GM19099 (cell line): ENCODE data around the gene SOX10.

ENCODE experiments used
- POLR2A ChIP-seq: IDR thresholded peaks from 3 replicates; pipeline ENCODE4 v1.6.1; 2011; ENCODE audit warnings: low read depth; ENCODE audit not compliant: insufficient read length; ENCODE audit errors: extremely low read depth

Gene SOX10

GRCh38 chr22:37965940-37966664, 18.3 kb downstream of the SOX10 start:
- TF ChIP-seq POLR2A: no peak

- no peak for TF ChIP-seq POLR2A
Observed at GRCh38 chr22:37961062-37961461, 23.3 kb downstream of the SOX10 start.

- TF ChIP-seq POLR2A: no peak
Observed at GRCh38 chr22:37959231-37959825, 25.0 kb downstream of the SOX10 start.

- no peak for TF ChIP-seq POLR2A
Observed at GRCh38 chr22:37957232-37957631, 27.1 kb downstream of the SOX10 start.

GRCh38 chr22:37954686-37955085, 29.7 kb downstream of the SOX10 start:
- TF ChIP-seq POLR2A: no peak

- TF ChIP-seq POLR2A: peak; percentile 91
Observed at GRCh38 chr22:37953437-37954179, 30.7 kb downstream of the SOX10 start, which contains the start of the genes C22orf23 and POLR2F. Gene C22orf23, minus strand, starts transcription at chr22:37953601. Its CDS starts 452 bp downstream, at chr22:37953149. Gene POLR2F, plus strand, starts transcription at chr22:37953699. Its CDS starts 89 bp downstream, at chr22:37953788.

- TF ChIP-seq POLR2A: no peak
Observed at GRCh38 chr22:37953062-37953436, 31.3 kb downstream of the SOX10 start.

GRCh38 chr22:37951305-37951704, 33.0 kb downstream of the SOX10 start:
- TF ChIP-seq POLR2A: no peak

- no peak for TF ChIP-seq POLR2A
Observed at GRCh38 chr22:37943825-37944198, 40.5 kb downstream of the SOX10 start.

- TF ChIP-seq POLR2A: no peak
Observed at GRCh38 chr22:37943136-37943824, 41.1 kb downstream of the SOX10 start.

GRCh38 chr22:37942133-37942532, 42.2 kb downstream of the SOX10 start:
- no peak for TF ChIP-seq POLR2A

GRCh38 chr22:37940698-37941376, 43.5 kb downstream of the SOX10 start:
- no peak for TF ChIP-seq POLR2A

GRCh38 chr22:37933711-37934376, 50.5 kb downstream of the SOX10 start:
- TF ChIP-seq POLR2A: no peak
